ENCODE data around the gene PNCK.

Gene PNCK

DNA sequence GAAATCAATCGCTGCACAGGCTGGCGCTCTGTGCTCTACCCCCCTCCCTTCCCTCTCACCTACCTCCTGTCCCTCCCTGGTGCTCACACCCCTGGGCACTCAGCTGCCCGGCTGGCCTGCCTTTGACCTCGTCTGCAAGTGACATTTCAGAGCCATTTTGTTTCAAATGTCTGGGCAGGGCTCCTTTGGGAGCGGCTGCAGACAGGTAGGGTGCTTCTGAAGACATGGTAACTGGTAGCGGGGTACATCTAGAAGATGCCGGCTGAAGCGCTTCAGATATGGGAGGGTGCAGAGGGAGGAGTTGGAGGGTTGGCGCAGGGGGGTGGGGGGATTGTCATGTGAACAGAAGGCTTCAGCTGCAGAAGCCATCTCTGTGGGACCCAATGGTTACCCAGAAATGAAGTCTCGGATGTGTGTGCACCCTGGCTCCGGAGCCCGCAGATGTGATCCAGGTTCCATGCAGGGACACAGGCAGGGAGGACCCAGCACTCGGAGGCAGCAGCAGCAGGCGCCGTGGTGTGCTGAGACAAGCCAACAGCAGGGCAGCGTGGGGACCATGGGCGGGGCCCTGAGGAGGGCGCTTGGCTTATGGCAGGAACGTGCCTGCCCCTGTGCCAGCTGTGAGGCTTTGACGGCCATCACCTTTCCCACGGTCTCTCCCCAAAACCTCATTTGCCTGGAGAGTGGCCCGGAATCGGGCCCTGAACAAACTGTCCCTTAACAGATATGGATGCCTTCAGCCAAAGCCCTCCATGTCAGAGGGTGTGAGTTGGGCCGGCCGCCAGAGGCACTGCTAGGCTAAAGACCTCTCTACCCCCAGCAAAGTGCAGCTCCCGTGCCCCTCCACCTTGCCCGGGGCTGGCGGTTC, 34.2 kb downstream of the PNCK start:
- no peak for DNase-seq

- DNase-seq, result no peak
Observed at GRCh38 chrX:153638436-153639176, 35.0 kb downstream of the PNCK start.

DNA sequence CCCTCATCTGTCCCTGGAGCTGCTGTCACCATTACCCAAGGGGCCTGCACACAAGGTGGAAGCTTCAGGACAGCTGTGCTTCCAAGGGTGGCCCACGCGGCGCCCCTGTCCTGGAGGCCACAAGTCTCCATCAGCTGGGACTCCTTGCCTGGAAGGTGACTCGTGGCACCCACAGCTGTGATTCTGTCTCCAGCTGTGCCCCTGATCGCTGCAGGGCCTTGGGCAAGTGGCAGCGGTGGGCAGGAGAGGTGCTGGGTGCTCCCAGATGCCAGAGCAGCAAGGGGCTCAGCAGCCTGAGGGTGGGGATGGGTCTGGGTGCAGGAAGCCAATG, 35.6 kb downstream of the PNCK start:
- no peak for DNase-seq

DNA sequence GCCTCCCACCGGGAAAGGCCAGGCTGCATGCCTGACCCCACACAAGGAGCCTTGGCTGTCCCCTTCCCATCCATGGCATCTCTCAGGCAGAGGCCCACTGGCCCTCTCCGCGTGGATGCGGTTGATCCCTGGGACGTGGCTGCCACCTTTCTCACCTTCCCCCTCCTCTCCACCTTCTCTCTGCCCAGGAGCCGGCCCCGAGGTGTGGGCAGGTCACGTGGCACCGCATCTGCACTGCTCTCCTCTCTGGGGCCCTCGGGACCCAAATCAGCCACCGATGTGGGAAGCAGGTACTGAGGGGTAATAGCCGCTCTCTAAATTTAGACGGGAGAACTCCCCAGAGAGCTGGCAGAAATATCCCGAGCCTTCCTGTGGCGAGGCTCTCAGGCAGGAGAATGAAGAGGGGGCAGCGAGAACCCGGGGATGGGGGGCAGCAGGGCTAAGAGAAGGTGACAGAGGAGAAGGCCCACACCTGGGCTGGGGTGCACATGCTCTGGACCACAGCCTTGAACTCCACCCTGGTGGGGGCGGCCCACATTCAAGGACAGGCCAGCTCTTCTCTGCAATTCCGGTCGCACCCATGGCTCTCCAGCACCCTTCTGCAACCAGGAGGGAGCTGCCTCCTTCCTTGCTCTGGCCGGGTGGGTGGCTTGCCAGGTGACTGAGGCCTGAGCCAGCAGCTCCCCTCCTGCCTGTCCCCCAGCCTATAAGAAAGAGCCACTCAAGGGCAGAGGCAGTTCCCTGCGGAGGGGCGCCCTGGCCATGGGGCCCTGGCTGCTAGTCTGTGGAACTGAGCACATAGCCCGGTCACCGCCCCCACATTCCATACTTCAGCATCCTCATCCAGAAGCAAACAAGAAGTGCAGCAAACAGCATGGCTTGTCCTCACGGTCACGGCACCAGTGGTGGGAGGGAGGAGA, 36.2 kb downstream of the PNCK start:
- no peak for DNase-seq

GRCh38 chrX:153636716-153637115, 36.9 kb downstream of the PNCK start:
- no peak for DNase-seq

- DNase-seq, result peak in 1 of 2 experiments; percentile 54
Observed at GRCh38 chrX:153635788-153636668, 37.6 kb downstream of the PNCK start.

DNA sequence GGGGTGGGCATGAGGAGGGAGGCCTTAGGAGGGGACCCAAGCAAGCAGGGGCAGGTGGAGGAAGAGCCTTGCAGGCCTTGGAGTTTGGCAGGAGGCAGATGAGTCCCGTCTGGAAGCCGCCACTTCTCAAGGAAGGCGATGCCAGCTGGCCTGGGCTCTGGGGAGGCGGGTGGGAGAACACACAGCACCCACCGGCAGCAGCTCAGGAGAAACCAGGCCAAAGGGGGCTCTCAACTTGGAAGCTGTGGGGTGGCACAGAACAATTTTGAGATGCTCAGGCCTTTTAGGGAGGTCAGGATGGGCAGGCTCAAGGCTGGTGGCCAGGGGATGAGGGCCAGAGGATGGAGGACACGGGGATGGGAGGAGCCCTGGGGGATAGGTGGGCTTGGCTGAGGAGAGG, 38.2 kb downstream of the PNCK start:
- no peak for DNase-seq

DNA sequence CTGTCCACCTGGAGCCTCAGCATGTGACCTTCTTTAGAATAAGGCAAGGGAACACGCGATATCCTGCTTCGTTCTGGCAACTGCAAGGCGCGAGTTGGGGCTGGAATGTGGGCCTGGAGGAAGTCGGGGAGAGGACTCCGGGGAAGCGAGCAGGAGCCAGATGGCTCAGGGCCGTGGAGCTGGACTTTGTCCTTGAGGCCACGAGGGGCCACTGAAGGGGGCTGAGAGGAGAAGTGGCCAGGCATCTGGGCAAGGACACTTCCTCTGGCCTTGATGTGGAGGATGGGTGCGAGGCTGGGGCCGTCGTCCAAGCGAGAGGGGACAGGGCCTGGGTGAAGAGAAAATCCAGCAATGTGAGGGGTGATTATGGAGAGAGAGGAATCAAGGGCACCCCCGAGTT, 38.8 kb downstream of the PNCK start:
- no peak for DNase-seq

- no peak for DNase-seq
Observed at GRCh38 chrX:153634236-153634635, 39.4 kb downstream of the PNCK start.

DNA sequence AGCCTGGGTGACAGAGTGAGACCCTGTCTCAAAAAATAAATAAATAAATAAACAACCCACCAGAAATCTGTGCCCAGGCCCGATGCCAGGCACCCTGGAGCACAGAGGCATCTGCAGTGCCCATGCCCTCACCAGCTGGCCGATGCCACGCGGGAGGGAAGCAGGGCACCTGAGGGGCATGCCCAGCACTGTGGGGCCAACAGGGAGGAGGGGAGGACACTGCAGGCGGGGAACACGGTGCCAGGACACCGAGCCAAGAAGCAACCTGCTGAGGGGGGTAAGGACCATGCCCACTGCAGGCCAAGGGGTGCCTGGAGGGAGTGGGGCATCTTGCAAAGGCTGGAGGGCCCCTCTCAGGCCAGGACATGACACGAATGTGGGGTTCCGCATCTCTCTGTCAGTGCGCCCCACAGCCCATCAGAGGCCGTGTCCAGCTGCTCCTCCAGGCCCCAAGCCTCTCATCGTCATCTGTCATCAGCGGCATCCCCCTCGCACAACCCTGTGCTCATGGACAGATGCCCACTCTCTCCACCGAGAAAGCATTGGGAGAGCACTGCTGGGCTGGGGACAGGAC, 39.9 kb downstream of the PNCK start:
- no peak for DNase-seq

GRCh38 chrX:153633048-153633447, 40.6 kb downstream of the PNCK start:
- no peak for DNase-seq

GRCh38 chrX:153632595-153632946, 41.0 kb downstream of the PNCK start:
- DNase-seq, result no peak

- DNase-seq, result no peak
Observed at GRCh38 chrX:153631907-153632594, 41.6 kb downstream of the PNCK start.

GRCh38 chrX:153631346-153631745, 42.3 kb downstream of the PNCK start:
- DNase-seq, result no peak

DNA sequence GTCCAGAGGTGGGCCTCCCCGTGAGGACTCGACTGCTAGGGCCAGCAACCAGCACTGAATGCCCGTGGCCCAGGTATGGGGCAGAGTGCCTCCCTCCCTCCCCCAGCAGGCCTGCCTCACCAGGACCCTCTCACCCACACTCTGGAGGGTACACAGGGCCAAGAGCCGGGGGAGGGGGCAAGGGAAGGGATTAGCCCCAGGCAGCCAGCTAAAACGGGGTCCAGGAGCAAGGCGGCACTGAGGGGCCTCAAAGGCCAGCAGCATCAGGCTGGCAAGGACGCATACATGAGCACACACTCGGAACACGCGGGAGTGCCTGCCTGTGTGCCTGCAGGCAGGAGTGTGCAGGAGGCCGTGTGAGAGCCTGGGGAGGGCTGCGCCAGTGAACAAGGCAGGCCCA, 44.9 kb downstream of the PNCK start:
- no peak for DNase-seq

DNA sequence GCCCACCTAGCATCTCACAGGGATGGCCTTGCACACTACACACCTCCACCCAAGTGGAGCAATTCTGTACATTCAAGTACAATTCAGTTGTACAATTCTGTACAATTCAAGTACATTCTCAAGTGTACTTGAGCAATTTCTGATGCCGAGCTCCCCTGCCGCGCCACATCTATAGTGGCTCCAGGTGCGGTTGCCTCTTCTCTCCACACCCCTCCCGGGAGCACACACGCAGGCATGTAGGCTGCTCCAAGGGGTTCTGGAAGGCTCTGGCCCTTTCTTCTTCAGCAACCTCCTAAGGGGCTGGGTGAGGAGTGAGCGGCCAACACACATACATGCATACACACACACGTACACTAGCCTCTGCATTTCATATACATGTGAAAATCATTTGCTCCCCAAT, 45.5 kb downstream of the PNCK start:
- no peak for DNase-seq

- DNase-seq, result no peak
Observed at GRCh38 chrX:153627675-153628111, 45.9 kb downstream of the PNCK start.

DNA sequence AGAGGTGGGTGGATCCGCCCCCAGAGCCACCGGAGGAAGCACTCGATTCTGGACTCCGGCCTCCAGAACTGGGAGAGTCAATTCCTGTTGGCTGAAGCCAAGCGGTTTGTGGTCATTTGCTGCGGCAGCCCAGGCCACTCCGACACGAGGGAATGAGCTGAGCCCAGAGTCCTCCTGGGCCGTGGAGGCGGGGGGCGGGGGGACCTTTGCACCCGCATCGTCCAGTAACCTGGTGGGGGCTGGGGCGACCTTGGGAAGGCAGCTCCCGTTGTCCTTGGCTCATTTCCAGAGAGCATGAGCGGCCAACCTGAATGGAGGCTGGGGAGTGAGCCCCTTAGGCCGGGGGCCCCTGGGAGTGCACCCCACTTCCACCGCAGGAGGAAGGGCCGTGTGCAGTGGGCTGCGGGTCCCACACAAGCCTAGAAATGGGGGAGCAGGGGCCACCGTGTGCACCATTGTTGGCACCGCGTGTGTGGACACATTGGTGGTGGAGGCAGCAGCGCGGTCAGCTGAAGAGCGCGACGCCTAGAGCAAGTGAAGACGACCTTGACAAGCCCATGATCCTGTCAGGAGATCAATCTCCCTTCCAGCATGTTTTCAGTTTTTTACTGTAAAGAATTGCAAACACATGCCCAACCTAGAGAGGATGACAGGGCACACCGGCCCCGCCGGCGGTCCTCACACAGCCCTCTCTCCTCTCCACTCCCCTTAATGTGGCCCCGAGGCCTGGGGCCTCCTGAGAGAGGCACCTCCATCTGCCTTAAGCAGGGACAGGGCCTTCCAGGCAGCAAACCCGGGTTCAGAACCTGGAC, 46.5 kb downstream of the PNCK start:
- DNase-seq, result no peak

DNA sequence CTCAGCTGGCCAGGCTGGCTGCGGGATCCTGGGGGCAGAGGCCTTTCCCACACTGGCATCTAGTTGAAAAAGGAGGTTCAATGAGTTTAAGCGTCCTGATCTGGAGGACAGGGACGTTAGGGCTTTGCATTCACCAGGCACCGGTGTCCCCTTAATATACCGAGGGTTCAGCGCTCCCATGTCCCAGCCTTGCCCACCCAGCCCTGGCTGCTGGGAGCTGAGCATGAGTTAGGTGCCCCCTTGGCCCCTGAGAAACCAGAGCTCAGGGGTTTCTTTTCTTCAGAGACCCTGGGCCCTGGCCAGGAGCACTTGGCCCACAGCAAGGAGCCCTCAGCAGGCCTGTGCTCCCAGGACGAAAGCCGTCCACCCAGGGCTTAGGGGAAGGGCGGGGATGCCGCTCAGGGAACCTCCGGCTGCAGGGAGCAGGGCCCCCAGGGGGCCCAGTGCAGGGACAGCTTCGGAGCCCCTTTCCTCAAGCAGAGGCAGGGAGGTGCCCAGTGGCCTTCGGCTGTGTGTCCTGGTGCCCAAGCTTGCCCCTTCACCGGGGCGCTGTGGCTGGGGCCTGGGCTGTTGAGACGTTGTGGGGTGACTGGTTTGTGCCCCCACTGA, 47.5 kb downstream of the PNCK start:
- no peak for DNase-seq

All from activated T-cell treated with anti-CD3 and anti-CD28 coated beads, Interleukin-2, amount 50 U/mL, for 48 hours (primary cell).